Cardiac muscle cell (in vitro differentiated cells and primary cell): ENCODE data around the gene PCDHGA10. TPM values are rescaled to one million over a fixed set of nuclear protein-coding genes. Genes with fewer than 3 reads are reported as not detected.
A peak's percentile ranks its signal among the peaks of the same experiment; 100 is the strongest.
"Not testable (repeated sequence)": the region's sequence is repeated elsewhere in the genome, so short reads cannot be mapped to it uniquely, and the experiment has no call there.

Experiments
- DNase-seq, 2 donors: peaks; one replicate each; pipeline versions ENCODE4 v3.0.0 to v3.0.0-alpha.2; 2010 to 2017; ENCODE audit warnings: low read depth in 1 of 2, low spot score in 1 of 2
- H3K27ac ChIP-seq: fragments of 200-600 bp; sonication (generic); 2 replicates; pipeline ENCODE4 v1.5.1; 2016
- H3K27me3 ChIP-seq: fragments of 200-600 bp; sonication (generic); 2 replicates; pipeline ENCODE4 v1.6.0; 2016; ENCODE audit warnings: control low read depth
- H3K36me3 ChIP-seq: fragments of 200-600 bp; sonication (generic); 2 replicates; pipeline ENCODE4 v1.5.1; 2016; ENCODE audit warnings: control low read depth
- H3K4me1 ChIP-seq: fragments of 200-600 bp; sonication (generic); 2 replicates; pipeline ENCODE4 v1.8.1; 2017; ENCODE audit warnings: low read depth, mild to moderate bottlenecking, mixed run types
- H3K4me3 ChIP-seq: fragments of 200-600 bp; sonication (generic); 2 replicates; pipeline ENCODE4 v1.5.1; 2016; ENCODE audit warnings: mild to moderate bottlenecking
- H3K9me3 ChIP-seq: fragments of 200-600 bp; sonication (generic); 2 replicates; pipeline ENCODE4 v1.5.1; 2017; ENCODE audit warnings: low read depth, mild to moderate bottlenecking, control low read depth
- polyA plus RNA-seq: library from polyadenylated mRNA; unstranded; fragments of >200 nt; fragmentation: Nextera tagmentation; extraction: Ambion mirVana; gene quantifications from 2 replicates; pipeline ENCODE4 v1.2.1, GENCODE V29; 2016
- total RNA-seq: library from RNA; depleted of rRNA; stranded (reverse); fragments of >200 nt; gene quantifications from 2 replicates; pipeline ENCODE4 v1.2.3, GENCODE V29; 2016
- TF ChIP-seq, protein P1 (sequence below): IDR thresholded peaks from 2 replicates; pipeline ENCODE4 v1.5.1; 2012; ENCODE audit warnings: low read depth, mild to moderate bottlenecking, low read length

The PCDHGA10 gene
- total and polyA plus RNA-seq, 2 experiments from 2014 or later: 1.4 to 7.3 TPM

DNA sequence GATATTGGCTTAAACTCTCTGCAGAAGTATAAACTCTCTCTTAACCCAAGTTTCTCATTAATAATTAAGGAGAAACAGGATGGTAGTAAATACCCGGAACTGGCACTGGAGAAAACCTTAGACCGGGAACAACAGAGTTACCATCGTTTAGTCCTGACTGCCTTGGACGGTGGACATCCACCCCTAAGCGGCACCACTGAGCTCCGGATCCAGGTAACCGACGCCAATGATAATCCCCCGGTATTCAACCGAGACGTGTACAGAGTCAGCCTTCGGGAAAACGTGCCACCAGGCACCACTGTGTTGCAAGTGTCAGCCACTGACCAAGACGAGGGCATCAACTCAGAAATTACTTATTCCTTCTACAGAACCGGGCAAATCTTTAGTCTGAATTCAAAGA lies 14.2 kb upstream of the PCDHGA10 start:
- Histone ChIP-seq H3K4me3 (no peak overlapping the region), H3K4me1 (no peaks in the 10 kb centered on the region), H3K36me3 (no peaks in the 10 kb centered on the region), H3K27ac (no peak overlapping the region), H3K9me3 (no peaks in the 10 kb centered on the region), H3K27me3 (no peaks in the 10 kb centered on the region)
- TF ChIP-seq, protein P1, sequence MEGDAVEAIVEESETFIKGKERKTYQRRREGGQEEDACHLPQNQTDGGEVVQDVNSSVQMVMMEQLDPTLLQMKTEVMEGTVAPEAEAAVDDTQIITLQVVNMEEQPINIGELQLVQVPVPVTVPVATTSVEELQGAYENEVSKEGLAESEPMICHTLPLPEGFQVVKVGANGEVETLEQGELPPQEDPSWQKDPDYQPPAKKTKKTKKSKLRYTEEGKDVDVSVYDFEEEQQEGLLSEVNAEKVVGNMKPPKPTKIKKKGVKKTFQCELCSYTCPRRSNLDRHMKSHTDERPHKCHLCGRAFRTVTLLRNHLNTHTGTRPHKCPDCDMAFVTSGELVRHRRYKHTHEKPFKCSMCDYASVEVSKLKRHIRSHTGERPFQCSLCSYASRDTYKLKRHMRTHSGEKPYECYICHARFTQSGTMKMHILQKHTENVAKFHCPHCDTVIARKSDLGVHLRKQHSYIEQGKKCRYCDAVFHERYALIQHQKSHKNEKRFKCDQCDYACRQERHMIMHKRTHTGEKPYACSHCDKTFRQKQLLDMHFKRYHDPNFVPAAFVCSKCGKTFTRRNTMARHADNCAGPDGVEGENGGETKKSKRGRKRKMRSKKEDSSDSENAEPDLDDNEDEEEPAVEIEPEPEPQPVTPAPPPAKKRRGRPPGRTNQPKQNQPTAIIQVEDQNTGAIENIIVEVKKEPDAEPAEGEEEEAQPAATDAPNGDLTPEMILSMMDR: no peak
- DNase-seq: no peak

DNA sequence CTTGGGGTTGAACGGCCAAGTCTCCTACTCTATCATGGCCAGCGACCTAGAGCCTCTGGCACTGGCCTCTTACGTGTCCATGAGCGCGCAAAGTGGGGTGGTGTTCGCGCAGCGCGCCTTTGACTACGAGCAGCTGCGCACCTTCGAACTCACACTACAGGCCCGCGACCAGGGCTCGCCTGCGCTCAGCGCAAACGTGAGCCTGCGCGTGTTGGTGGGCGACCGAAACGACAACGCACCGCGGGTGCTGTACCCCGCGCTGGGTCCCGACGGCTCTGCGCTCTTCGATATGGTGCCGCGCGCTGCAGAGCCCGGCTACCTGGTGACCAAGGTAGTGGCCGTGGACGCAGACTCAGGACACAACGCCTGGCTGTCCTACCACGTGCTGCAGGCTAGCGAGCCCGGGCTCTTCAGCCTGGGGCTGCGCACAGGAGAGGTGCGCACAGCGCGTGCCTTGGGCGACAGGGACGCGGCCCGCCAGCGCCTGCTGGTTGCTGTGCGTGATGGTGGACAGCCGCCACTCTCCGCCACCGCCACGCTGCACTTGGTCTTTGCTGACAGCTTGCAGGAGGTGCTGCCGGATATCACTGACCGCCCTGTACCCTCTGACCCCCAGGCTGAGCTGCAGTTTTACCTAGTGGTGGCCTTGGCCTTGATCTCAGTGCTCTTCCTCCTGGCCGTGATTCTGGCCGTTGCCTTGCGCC lies 13.1 kb upstream of the PCDHGA10 start:
- H3K36me3 ChIP-seq: no peaks in the 10 kb centered on the region
- TF ChIP-seq, protein P1: no peak
- H3K27ac ChIP-seq: no peak overlapping the region
- H3K4me3 ChIP-seq: no peak overlapping the region
- H3K4me1 ChIP-seq: no peaks in the 10 kb centered on the region
- DNase-seq: no peak
- H3K9me3 ChIP-seq: no peaks in the 10 kb centered on the region
- H3K27me3 ChIP-seq: no peaks in the 10 kb centered on the region

DNA sequence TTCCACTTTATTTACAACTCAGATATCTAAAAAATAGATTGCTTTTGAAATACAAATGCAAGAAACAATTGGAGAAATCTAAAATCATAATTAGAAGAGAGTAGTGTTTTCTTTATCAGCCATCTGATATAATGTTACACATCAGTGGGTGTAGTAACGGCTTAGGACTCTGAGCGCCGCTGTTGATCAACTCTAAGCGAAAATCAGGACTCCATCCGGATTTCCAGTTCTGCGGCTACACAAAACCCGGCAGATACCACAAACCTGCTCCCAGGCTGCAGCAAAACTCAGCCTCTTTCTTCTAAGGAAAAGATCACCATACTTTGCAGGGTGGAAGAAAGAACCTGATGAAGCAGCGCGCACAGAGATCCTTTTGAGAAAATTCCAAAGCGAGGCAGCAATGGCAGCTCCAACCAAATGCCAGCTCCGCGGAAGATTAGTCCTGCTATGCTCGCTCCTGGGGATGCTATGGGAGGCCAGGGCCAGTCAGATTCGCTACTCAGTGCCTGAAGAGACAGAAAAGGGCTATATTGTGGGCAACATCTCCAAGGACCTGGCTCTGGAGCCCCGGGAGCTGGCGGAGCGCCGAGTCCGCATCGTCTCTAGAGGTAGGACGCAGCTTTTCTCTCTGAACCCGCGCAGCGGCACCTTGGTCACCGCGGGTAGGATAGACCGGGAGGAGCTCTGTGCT lies 10.1 kb upstream of the PCDHGA10 start, which contains the start of gene PCDHGA9:
PCDHGA9 (plus strand) TSS at position 226 of the 691 bp plus-strand sequence; CDS start at position 401, 175 bp downstream.
- Histone ChIP-seq H3K9me3 (no peaks in the 10 kb centered on the region), H3K4me1 (no peaks in the 10 kb centered on the region), H3K36me3 (no peaks in the 10 kb centered on the region), H3K27ac (no peak within 1 kb of the TSS), H3K27me3 (no peaks in the 10 kb centered on the region), H3K4me3 (no peak within 1 kb of the TSS)
- TF ChIP-seq, protein P1: peak; percentile 39
- DNase-seq: peak in 1 of 2 donors; percentile 49

DNA sequence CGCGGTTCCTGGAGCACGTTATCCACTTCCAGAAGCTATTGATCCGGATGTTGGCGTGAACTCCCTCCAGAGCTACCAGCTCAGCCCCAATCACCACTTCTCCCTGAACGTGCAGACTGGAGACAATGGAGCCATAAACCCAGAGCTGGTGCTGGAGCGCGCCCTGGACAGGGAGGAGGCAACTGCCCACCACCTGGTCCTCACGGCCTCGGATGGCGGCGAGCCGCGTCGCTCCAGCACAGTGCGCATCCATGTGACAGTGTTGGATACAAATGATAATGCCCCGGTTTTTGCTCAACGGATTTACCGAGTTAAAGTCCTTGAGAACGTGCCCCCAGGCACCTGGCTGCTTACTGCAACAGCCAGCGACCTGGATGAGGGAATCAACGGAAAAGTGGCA lies 9.4 kb upstream of the PCDHGA10 start:
- no peaks in the 10 kb centered on the region for H3K36me3 ChIP-seq
- H3K27ac ChIP-seq: no peak overlapping the region
- no peak for DNase-seq
- no peak overlapping the region for H3K4me3 ChIP-seq
- H3K4me1 ChIP-seq: no peaks in the 10 kb centered on the region
- TF ChIP-seq, protein P1: no peak
- no peaks in the 10 kb centered on the region for H3K9me3 ChIP-seq
- H3K27me3 ChIP-seq: no peaks in the 10 kb centered on the region

DNA sequence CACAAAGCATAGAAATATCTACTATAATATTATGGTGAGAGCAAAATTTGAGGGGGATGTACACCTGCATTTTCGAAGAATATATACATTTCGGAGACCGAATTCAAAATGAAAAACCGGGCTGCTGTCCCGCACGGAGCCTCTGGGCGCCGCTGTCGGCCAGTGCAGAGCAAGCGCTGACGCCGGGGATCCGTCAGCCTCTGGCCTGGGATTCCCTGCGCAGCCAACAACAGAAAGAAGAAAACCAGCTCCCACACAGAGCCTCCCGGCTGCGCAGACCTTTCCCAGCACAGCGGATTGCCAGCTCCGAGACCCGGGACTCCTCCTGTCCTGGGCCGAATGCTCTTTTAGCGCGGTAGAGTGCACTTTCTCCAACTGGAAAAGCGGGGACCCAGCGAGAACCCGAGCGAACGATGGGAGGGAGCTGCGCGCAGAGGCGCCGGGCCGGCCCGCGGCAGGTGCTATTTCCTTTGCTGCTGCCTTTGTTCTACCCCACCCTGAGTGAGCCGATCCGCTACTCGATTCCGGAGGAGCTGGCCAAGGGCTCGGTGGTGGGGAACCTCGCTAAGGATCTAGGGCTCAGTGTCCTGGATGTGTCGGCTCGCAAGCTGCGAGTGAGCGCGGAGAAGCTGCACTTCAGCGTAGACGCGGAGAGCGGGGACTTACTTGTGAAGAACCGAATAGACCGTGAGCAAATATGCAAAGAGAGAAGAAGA lies 4.8 kb upstream of the PCDHGA10 start, which contains the start of gene PCDHGB6:
PCDHGB6 (plus strand) TSS at position 232 of the 716 bp plus-strand sequence; CDS start at position 414, 182 bp downstream.
- H3K27me3 ChIP-seq, H3K36me3 ChIP-seq, H3K9me3 ChIP-seq, H3K4me1 ChIP-seq: not testable (repeated sequence)
- H3K27ac ChIP-seq: peak within 1 kb of the TSS; percentile 91
- TF ChIP-seq, protein P1: peak; percentile 54
- H3K4me3 ChIP-seq: peak within 1 kb of the TSS; percentile 69
- DNase-seq: peak; percentile 58 to 88
